GM19099 (cell line): ENCODE results near the gene C11orf58.
A peak's percentile ranks its signal among the peaks of the same experiment; 100 is the strongest.

Experiments used
- POLR2A ChIP-seq: IDR thresholded peaks from 3 replicates; pipeline ENCODE4 v1.6.1; 2011; ENCODE audit warnings: low read depth; ENCODE audit not compliant: insufficient read length; ENCODE audit errors: extremely low read depth

Gene C11orf58

GRCh38 chr11:16738193-16738946, at the start of gene C11orf58:
Gene C11orf58 (plus strand): TSS chr11:16738647. CDS start chr11:16738779, 132 bp downstream.
- TF ChIP-seq POLR2A: peak; percentile 96

- no peak for TF ChIP-seq POLR2A
Observed at GRCh38 chr11:16690086-16690485, 48.4 kb upstream of the C11orf58 start.

GRCh38 chr11:16703795-16704194, 34.7 kb upstream of the C11orf58 start:
- TF ChIP-seq POLR2A: no peak

- TF ChIP-seq POLR2A: no peak
Observed at GRCh38 chr11:16713594-16713993, 24.9 kb upstream of the C11orf58 start.

GRCh38 chr11:16722581-16723344, 15.7 kb upstream of the C11orf58 start:
- TF ChIP-seq POLR2A: no peak

GRCh38 chr11:16727806-16728205, 10.6 kb upstream of the C11orf58 start:
- TF ChIP-seq POLR2A: no peak

- no peak for TF ChIP-seq POLR2A
Observed at GRCh38 chr11:16737818-16738192, 642 bp upstream of the C11orf58 start.

- no peak for TF ChIP-seq POLR2A
Observed at GRCh38 chr11:16738947-16739815, 734 bp downstream of the C11orf58 start.

GRCh38 chr11:16741473-16741872, 3.0 kb downstream of the C11orf58 start:
- no peak for TF ChIP-seq POLR2A

GRCh38 chr11:16743478-16743877, 5.0 kb downstream of the C11orf58 start:
- no peak for TF ChIP-seq POLR2A

GRCh38 chr11:16744128-16744725, 5.8 kb downstream of the C11orf58 start:
- no peak for TF ChIP-seq POLR2A

- TF ChIP-seq POLR2A: no peak
Observed at GRCh38 chr11:16745950-16746605, 7.6 kb downstream of the C11orf58 start.

- no peak for TF ChIP-seq POLR2A
Observed at GRCh38 chr11:16749092-16749491, 10.6 kb downstream of the C11orf58 start.

GRCh38 chr11:16749666-16750065, 11.2 kb downstream of the C11orf58 start:
- no peak for TF ChIP-seq POLR2A

GRCh38 chr11:16750417-16750816, 12.0 kb downstream of the C11orf58 start:
- TF ChIP-seq POLR2A: no peak

- TF ChIP-seq POLR2A: no peak
Observed at GRCh38 chr11:16758382-16759024, 20.1 kb downstream of the C11orf58 start.
